ENCODE data around the gene USP13.
"Not testable (repeated sequence)": the region's sequence is repeated elsewhere in the genome, so short reads cannot be mapped to it uniquely, and the experiment has no call there.

The USP13 gene

GRCh38 chr3:179735321-179735720 lies 82.5 kb downstream of the USP13 start:
- DNase-seq: no peak

- DNase-seq: no peak
Observed at GRCh38 chr3:179738998-179739397, 86.2 kb downstream of the USP13 start.

GRCh38 chr3:179739816-179740594 lies 87.2 kb downstream of the USP13 start:
- no peak for DNase-seq

DNA sequence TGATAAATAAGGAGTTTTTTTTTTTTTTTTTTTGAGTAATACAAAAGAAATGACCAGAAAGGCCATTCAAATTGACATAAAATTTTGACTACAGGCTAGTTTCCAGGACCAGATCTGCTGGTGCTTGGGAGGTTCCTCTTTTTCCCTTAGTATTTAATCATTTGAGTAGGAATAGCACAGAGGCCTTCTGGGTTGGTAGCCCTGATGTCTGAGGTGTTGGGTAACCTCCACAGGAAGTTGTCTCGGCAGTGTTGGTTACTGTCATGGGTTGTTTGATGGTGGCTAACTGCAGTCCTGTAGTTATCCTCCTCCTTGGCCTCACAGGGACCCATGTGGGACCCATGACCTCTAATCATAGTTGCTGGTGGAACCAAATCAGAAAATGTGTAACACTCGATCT lies 91.1 kb downstream of the USP13 start:
- DNase-seq: peak; percentile 92

DNA sequence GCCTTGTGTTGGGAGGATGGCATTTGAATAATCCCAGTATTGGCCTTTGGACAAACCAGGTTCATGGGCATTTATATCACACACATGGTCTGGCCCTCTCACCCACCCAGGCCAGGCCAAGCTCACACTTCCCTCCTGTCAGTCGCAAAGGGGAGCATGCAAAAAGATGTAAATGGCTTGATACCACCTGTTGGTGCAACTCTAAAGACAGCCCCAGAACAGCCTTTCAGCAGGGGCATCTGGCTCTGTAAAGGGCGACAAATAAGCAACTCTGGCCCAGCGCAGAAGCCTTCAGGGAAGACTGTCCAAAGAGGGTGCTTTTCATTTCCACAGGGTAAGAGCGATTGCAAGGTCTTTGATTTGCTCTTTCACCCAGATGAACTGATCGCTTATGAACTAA lies 91.8 kb downstream of the USP13 start:
- DNase-seq: no peak

- DNase-seq: no peak
Observed at GRCh38 chr3:179745079-179745478, 92.2 kb downstream of the USP13 start.

- DNase-seq: no peak
Observed at GRCh38 chr3:179745716-179746115, 92.9 kb downstream of the USP13 start.

- peak; percentile 39 for DNase-seq
Observed at GRCh38 chr3:179750720-179751328, 98.0 kb downstream of the USP13 start.

- peak; percentile 91 for DNase-seq
Observed at GRCh38 chr3:179760944-179761343, 108.1 kb downstream of the USP13 start.

GRCh38 chr3:179765396-179765795 lies 112.6 kb downstream of the USP13 start:
- DNase-seq: no peak

DNA sequence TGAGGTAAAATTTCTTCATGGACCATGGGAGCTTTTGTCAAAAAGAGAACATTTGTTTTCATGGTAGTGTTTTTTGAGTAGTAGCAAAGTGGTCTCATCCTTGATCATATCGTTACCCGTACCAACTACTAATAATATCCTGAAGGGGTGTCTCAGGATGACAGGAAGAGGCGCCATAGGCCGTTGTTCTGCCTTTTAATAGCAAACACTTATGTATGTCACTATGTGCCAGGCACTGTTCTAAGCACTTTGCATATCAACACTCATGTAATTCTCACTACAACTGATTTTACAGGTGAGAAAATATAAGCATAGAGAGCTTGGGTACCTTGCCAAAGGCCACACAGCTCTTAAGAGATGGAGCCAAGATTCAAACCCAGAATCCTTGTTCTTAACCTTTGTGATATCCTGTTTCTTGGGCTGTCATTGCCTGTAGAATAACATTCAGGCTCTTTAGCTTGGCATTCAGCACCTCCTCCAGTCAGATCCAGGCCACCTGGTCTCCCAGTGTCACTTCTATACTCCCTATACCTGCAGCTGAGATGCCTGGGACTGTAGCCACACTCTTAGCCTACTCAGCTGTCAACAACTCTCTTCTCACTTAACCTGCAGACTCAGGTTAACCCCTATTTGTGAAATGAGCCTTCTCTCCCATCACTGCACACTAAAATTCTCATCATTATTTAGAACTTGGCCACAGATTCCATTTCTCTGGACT lies 113.7 kb downstream of the USP13 start:
- DNase-seq: no peak

DNA sequence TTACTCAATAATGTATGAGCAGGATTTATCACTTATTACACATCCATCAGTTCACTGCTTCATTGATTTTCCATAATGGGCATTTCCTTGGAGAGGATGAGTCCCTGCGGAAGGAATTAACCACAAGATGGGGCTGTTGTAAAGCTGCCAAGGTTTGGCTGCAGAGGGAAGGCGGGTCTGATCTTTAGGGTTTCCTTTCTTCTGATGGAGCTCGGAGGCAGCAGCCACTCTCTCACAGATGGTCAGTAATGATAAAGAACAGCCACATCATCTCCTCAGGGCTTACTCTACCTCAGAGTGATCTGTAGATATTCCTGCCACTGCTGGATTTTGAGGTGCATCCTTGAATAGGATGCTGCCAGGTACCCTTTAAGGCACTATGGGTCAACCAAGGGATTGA lies 115.2 kb downstream of the USP13 start:
- DNase-seq: no peak

DNA sequence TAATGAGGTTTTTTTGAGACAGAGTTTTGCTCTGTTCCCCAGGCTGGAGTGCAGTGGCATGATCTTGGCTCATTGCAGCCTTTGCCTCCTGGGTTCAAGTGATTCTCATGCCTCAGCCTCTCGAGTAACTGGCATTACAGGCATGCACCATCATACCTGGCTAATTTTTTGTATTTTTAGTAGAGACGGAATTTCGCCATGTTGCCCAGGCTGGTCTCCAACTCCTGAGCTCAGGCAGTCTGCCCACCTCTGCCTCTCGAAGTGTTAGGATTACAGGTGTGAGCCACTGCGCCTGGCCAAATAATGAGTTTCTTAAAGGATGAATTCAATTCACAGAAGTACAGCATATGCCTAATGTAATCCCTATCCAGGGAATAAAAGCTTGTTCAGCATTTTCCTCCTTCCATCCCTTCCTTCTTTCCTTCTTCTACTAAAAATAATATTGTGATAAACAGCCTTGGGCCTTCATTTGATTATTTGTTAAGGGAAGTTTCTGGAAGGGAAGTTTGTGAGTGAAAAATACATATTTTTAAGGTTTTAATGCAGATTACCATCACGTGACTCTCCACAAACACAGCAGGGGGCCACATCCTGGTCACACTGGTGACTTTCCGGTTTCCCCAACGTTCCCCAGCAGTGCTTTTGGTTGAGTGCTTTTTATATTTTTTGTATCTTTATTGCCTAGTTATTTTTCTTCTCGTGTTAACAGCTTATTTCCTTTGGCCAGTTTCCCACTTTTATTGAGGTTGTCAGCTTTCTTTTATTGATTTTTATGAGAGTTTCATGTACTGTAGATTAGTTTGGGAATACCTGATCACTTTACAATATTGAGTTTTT lies 116.8 kb downstream of the USP13 start:
- no peak for DNase-seq

- DNase-seq: peak; percentile 3
Observed at GRCh38 chr3:179771797-179772196, 119.0 kb downstream of the USP13 start.

- DNase-seq: no peak
Observed at GRCh38 chr3:179772297-179772696, 119.5 kb downstream of the USP13 start.

DNA sequence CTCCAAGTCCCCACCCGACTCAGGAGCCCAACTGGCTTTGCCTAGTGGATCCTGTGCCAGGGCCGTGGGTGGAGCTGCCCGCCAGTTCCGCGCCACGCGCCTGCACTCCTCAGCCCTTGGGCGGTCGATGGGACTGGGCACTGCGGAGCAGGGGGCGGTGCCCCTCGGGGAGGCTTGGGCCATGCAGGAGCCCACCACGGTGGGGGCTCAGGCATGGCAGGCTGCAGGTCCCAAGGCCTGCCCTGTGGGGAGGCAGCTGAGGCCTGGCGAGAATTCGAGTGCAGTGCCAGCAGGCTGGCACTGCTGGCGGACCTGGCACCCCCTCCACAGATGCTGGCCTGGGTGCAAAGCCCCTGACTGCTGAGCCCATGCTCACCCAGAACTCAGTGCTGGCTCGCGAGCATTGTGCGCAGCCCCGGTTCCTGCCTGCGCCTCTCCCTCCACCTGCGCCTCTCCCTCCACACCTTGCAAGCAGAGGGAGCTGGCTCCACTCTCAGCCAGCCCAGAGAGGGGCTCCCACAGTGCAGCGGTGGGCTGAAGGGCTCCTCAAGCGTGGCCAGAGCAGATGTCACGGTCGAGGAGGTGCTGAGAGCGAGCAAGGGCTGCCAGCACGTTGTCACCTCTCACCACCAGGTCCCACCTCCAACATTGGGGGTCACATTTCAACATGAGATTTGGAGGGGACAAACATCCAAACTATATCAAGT lies 122.7 kb downstream of the USP13 start:
- no peak for DNase-seq

DNA sequence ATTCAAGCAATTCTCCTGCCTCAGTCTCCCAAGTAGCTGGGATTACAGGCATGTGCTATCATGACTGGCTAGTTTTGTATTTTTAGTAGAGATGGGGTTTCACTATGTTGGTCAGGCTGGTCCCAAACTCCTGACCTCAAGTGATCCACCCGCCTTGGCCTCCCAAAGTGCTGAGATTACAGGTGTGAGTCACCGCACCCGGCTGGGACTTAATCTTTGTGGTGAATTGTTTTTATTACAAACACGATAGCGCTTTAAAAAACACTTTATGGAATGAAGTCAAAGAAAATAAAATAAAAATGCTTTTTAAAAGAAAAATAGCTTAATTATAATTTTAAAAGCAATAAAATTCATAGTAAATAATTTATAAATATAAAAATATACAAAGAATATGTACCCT lies 130.0 kb downstream of the USP13 start:
- not testable (repeated sequence) for DNase-seq

- no peak for DNase-seq
Observed at GRCh38 chr3:179788996-179789395, 136.2 kb downstream of the USP13 start.

GRCh38 chr3:179791793-179792192 lies 139.0 kb downstream of the USP13 start:
- DNase-seq: no peak

GRCh38 chr3:179794355-179794754 lies 141.5 kb downstream of the USP13 start:
- no peak for DNase-seq

DNA sequence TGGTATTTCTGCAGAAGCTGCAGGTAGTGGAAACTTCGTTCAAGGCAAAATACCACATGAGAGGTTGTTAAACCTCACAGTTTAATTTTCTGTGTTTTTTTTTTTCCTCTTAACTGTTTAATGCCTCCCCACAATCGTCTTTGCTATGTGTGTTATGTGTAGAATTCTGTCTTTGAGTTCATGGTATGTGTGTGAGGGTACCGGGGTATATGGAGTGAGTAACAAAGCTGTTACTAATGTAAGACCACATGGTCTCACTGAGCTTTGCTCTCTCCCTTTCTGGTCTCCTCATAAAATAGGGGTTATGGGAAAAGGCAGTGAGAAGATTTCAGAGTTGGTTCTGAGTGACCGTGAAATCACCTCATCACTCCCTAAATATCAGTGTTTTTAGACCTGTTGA lies 143.6 kb downstream of the USP13 start:
- DNase-seq: no peak

- no peak for DNase-seq
Observed at GRCh38 chr3:179797192-179797591, 144.4 kb downstream of the USP13 start.

Data from MV-4-11 (cell line).